Heart left ventricle (tissue), 13 donors: ENCODE data around the gene CKMT2.

ENCODE experiments used
- POLR2A ChIP-seq, 2 donors: fragments of 450-650 bp; IDR thresholded peaks; one replicate each; pipeline ENCODE4 v1.6.1; 2017; ENCODE audit warnings: antibody characterized with exemption in 2 of 2, mild to moderate bottlenecking in 2 of 2, moderate library complexity in 2 of 2
- TF ChIP-seq, protein P1 (sequence below), 12 donors: fragments of 200-600 bp; sonication (generic) in 4 of 12; IDR thresholded peaks; one replicate each; pipeline versions ENCODE4 v1.5.0 to v1.8.0; 2018 to 2022; ENCODE audit warnings: antibody characterized with exemption in 12 of 12, mild to moderate bottlenecking in 5 of 12
- donor health status: ischemic (EF 13 %, LVEDD 7.1; RV severe dilation, severe dysfunction).
- donor health status: DM: no; HTN: yes; CAD: no.
- donor health status: DM: no; HTN: no; CAD: no.
- donor health status: ischemic (EF 25% LVEDD 6.9; RV normal size, moderate dysfunction).
- donor health status: ischemic (EF 25% LVEDD 5.7; RV mildly dilated, moderate dysfunction).
- donor health status: ischemic (EF 35%, LVEDD 5.7; RV mildly dilated, moderate dysfunction).
- donor health status: nonischemic (EF 11% LVEDD 7.7; RV severe dilation, severe dysfunction).
- donor health status: DM: yes; HTN: yes; CAD: no.
- donor health status: PGD.
- donor health status: ischemic (EF 29% LVEDD 5.4; RV normal size, mild dysfunction).
- donor health status: nonischemic (EF 23%, LVEDD 6.1; RV moderate dilation, normal function).

DNA sequence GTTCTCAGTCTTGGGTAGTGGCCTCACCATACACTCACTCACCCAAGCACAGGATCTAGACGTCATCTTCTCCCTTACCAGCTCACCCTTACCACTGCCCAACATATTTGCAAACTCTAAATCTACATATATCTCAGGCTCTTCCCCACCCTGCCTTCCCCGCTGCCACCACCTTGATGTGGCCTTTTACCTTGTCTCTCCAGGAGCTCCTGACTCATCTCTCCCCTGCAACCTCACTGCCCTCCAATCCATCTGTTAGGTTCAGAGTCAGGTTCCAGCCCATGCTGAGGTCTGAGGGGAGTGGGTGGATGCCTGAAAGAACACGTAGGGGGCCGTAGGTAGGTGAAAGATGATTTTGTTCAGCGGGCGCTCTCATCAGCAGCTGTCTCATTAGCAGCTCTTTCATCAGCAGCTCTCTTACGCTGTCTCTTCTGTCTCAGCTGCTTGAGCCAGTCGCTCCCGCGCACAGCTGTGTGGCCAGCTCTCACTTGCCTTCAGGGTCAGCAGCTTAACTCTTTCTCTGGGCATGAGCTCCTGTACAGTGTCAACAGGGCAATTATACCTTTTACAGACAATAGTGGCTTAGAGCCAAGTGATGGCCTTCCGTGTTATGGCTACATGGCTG is 23.1 kb upstream of the CKMT2 start:
- TF ChIP-seq, protein P1, sequence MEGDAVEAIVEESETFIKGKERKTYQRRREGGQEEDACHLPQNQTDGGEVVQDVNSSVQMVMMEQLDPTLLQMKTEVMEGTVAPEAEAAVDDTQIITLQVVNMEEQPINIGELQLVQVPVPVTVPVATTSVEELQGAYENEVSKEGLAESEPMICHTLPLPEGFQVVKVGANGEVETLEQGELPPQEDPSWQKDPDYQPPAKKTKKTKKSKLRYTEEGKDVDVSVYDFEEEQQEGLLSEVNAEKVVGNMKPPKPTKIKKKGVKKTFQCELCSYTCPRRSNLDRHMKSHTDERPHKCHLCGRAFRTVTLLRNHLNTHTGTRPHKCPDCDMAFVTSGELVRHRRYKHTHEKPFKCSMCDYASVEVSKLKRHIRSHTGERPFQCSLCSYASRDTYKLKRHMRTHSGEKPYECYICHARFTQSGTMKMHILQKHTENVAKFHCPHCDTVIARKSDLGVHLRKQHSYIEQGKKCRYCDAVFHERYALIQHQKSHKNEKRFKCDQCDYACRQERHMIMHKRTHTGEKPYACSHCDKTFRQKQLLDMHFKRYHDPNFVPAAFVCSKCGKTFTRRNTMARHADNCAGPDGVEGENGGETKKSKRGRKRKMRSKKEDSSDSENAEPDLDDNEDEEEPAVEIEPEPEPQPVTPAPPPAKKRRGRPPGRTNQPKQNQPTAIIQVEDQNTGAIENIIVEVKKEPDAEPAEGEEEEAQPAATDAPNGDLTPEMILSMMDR (IDR thresholded peaks at IDR 0.05): no peak
- no peak for TF ChIP-seq POLR2A (IDR thresholded peaks at IDR 0.05)
